ENCODE data around the gene ST6GAL1. TPM values are rescaled to one million over a fixed set of nuclear protein-coding genes. Genes with fewer than 3 reads are reported as not detected.

Gene ST6GAL1
- total RNA-seq, 1 experiment from 2014 or later: 25.6 TPM

DNA sequence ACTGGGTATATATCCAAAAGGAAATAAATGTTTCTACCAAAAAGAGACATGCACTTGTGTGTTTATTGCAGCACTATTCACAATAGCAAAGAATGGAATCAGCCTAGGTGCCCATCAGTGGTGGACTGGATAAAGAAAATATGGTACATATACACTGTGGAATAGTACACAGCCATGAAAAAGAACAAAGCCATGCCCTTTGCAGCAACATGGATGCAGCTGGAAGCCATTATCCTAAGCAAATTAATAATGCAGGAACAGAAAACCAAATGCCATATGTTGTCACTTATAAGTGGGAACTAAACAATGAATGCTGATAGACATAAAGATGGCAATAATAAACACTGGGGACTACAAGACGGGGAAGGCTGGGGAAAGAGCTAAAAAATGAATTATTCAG lies 106.1 kb downstream of the ST6GAL1 start:
- DNase-seq: no peak
- H3K79me2 ChIP-seq (ENCODE audit: low read depth): no peaks in the 10 kb centered on the region
- TF ChIP-seq CTCF (conservative IDR thresholded peaks at IDR 0.05) (no peak), EZH2 (IDR thresholded peaks at IDR 0.05; ENCODE audit: low read depth) (no peak)
- H3K4me1 ChIP-seq (replicated peaks; ENCODE audit: insufficient read depth): no peaks in the 10 kb centered on the region
- 0 out of 2 replicates have a peak, but pooled peaks cover 5% of the 10 kb centered on the region for H3K36me3 ChIP-seq (ENCODE audit: low read depth)
- no peak overlapping the region for H3K27ac ChIP-seq
- no peaks in the 10 kb centered on the region for H3F3A ChIP-seq (ENCODE audit: insufficient read depth, low read depth)
- ChIA-PET POLR2A (ENCODE audit: unreplicated experiment) (no interaction called here), CTCF (no interaction called here)
- no peaks in the 10 kb centered on the region for H3K9me2 ChIP-seq (ENCODE audit: insufficient read depth)
- no peaks in the 10 kb centered on the region; the same call in 1 of the 2 replicates for H3K9me3 ChIP-seq (ENCODE audit: insufficient read depth, low read depth)
- intact Hi-C loops (cut with micrococcal nuclease; ENCODE audit: unreplicated experiment): no loop called here
- no peak overlapping the region for H2AFZ ChIP-seq
- BruUV-seq (replicated peaks): no TSS peak
- H3K4me3 ChIP-seq: no peak overlapping the region
- no peak overlapping the region for H3K4me2 ChIP-seq
- no peaks in the 10 kb centered on the region for H4K20me1 ChIP-seq (ENCODE audit: insufficient read depth)
- H3K27me3 ChIP-seq (ENCODE audit: insufficient read depth, low read depth): no peaks in the 10 kb centered on the region

GRCh38 chr3:187039100-187039722 lies 108.9 kb downstream of the ST6GAL1 start:
- no peaks in the 10 kb centered on the region for H3K4me1 ChIP-seq (replicated peaks; ENCODE audit: insufficient read depth)
- no peaks in the 10 kb centered on the region for H3F3A ChIP-seq (ENCODE audit: insufficient read depth, low read depth)
- H3K4me3 ChIP-seq: no peak overlapping the region
- no peaks in the 10 kb centered on the region for H3K27me3 ChIP-seq (ENCODE audit: insufficient read depth, low read depth)
- no TSS peak for BruUV-seq (replicated peaks)
- ChIA-PET POLR2A (ENCODE audit: unreplicated experiment) (no interaction called here), CTCF (no interaction called here)
- intact Hi-C loops (cut with micrococcal nuclease; ENCODE audit: unreplicated experiment): no loop called here
- DNase-seq: no peak
- no peaks in the 10 kb centered on the region for H3K79me2 ChIP-seq (ENCODE audit: low read depth)
- no peak overlapping the region for H2AFZ ChIP-seq
- peaks cover 7% of the 10 kb centered on the region; the same call in 1 of the 2 replicates for H3K36me3 ChIP-seq (ENCODE audit: low read depth)
- no peak for TF ChIP-seq CTCF (conservative IDR thresholded peaks at IDR 0.05)
- no peak for TF ChIP-seq EZH2 (IDR thresholded peaks at IDR 0.05; ENCODE audit: low read depth)
- H3K9me3 ChIP-seq (ENCODE audit: insufficient read depth, low read depth): no peaks in the 10 kb centered on the region; the same call in 1 of the 2 replicates
- H3K4me2 ChIP-seq: no peak overlapping the region
- H4K20me1 ChIP-seq (ENCODE audit: insufficient read depth): no peaks in the 10 kb centered on the region
- no peak overlapping the region for H3K27ac ChIP-seq
- H3K9me2 ChIP-seq (ENCODE audit: insufficient read depth): no peaks in the 10 kb centered on the region

DNA sequence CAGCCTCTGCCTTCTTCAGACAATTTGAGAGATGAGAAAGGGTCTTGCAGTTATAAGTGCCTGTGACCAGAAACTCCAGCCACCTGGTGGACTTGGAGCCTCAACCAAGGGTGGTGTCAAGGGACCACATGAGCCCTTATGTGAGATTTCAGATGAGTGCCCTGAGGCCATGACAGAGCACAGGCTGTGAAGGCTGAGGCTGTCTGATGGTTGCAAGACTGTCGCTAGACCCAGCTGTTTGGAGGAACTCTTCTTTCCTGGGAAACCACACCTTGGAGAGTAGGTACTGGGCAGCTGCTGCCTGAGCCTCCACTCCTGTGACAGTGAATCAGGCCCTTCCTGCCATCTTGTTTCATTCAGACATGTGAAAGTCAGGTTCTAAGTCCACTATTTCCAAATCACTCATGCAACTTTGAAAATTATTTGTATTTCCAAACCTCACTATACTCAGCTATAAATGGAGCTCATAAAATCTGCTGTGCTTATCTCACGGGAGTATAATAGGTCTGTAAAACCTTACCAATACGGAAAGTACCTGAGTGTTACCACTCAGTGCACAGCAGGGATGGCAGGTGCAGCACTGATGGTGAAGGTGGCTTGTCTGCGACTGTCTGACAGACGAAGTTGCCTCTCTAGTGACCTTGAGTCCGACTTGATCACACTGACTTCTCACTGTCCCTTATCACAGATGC lies 109.5 kb downstream of the ST6GAL1 start:
- H3K4me2 ChIP-seq: no peak overlapping the region
- BruUV-seq (replicated peaks): no TSS peak
- H3F3A ChIP-seq (ENCODE audit: insufficient read depth, low read depth): no peaks in the 10 kb centered on the region
- H3K27me3 ChIP-seq (ENCODE audit: insufficient read depth, low read depth): no peaks in the 10 kb centered on the region
- ChIA-PET POLR2A (ENCODE audit: unreplicated experiment) (no interaction called here), CTCF (no interaction called here)
- H2AFZ ChIP-seq: no peak overlapping the region
- intact Hi-C loops (cut with micrococcal nuclease; ENCODE audit: unreplicated experiment): no loop called here
- no peaks in the 10 kb centered on the region for H3K9me3 ChIP-seq (ENCODE audit: insufficient read depth, low read depth)
- H4K20me1 ChIP-seq (ENCODE audit: insufficient read depth): no peaks in the 10 kb centered on the region
- H3K4me3 ChIP-seq: no peak overlapping the region
- no peaks in the 10 kb centered on the region for H3K79me2 ChIP-seq (ENCODE audit: low read depth)
- no peaks in the 10 kb centered on the region for H3K9me2 ChIP-seq (ENCODE audit: insufficient read depth)
- no peak overlapping the region for H3K27ac ChIP-seq
- H3K4me1 ChIP-seq (replicated peaks; ENCODE audit: insufficient read depth): no peaks in the 10 kb centered on the region
- H3K36me3 ChIP-seq (ENCODE audit: low read depth): peaks cover 7% of the 10 kb centered on the region; the same call in 1 of the 2 replicates
- no peak for DNase-seq
- TF ChIP-seq CTCF (conservative IDR thresholded peaks at IDR 0.05) (no peak), EZH2 (IDR thresholded peaks at IDR 0.05; ENCODE audit: low read depth) (no peak)

Data from PC-9 (cell line).